ENCODE results near the gene ACOXL. TPM values are rescaled to one million over a fixed set of nuclear protein-coding genes. Genes with fewer than 3 reads are reported as not detected.
A peak's percentile ranks its signal among the peaks of the same experiment; 100 is the strongest.
"Not testable (repeated sequence)": the region's sequence is repeated elsewhere in the genome, so short reads cannot be mapped to it uniquely, and the experiment has no call there.

The ACOXL gene
- polyA plus RNA-seq, 6 donors from 2014 or later = not detected

- Mint-ChIP-seq H3K4me1 (peaks cover 13 to 18% (median 13%) of the 10 kb centered on the region in 3 donors), H3K4me3 (no peak overlapping the region), H3K27ac (peak overlapping the region in 3 of 6 donors; percentile 16 to 32 (median 28)), H3K9me3 (peaks cover 0 to 2% (median 0%) of the 10 kb centered on the region in 7 donors), H3K36me3 (no peaks in the 10 kb centered on the region), H3K27me3 (peaks cover 0 to 5% (median 0%) of the 10 kb centered on the region in 3 donors)
- ATAC-seq (ENCODE audit: low read depth in 2 of 2) (no peak), DNase-seq (no peak)
Observed at GRCh38 chr2:110852541-110853263, 120.3 kb downstream of the ACOXL start.

DNA sequence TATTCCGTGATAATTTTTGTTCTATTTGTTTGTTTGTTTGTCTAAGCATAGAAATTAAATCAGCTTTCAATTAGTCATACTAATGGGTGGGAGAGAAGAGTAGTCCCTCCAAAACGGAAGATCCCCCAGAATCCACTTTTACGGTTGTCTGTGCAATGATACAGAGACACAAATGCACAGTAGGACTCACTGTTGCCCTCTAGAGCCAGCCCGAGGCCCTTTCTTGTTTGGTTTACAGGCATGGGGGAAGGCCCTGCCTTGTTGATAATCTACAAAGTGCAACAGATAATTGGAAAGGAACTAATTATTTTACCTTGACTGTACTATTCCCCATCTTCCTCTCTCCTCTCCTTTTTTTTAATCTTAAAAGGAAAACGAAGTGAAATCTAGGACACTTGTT is 121.1 kb downstream of the ACOXL start:
- Mint-ChIP-seq H3K4me3 (no peak overlapping the region), H3K4me1 (peaks cover 13 to 23% (median 17%) of the 10 kb centered on the region in 3 donors), H3K36me3 (no peaks in the 10 kb centered on the region), H3K27me3 (peaks cover 0 to 5% (median 0%) of the 10 kb centered on the region in 3 donors), H3K9me3 (peaks cover 0 to 2% (median 0%) of the 10 kb centered on the region in 7 donors), H3K27ac (peak overlapping the region in 1 of 6 donors; percentile 71)
- DNase-seq (no peak), ATAC-seq (ENCODE audit: low read depth in 2 of 2) (peak; percentile 36 to 41)

DNA sequence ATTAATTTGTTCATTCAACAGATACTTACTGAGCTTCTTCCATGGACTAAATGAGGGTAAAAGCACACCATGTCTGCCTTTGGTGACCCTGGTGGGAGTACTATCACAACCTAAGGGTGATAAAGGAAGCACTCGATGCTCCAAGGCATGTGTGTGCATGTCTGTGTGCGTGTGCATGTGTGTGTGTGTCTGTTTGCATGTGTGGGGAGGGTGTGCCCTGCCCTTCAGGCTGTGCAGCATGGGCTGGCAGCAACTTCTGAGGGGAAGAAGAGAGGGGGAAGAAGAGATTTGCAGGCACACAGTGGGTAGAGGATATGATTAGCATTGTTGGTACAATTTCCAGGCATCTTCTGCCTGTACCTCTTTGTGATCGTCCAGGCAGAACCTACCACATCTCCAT is 121.6 kb downstream of the ACOXL start:
- Mint-ChIP-seq H3K4me3 (no peak overlapping the region), H3K27ac (peak overlapping the region in 1 of 6 donors; percentile 71), H3K27me3 (peaks cover 0 to 6% (median 0%) of the 10 kb centered on the region in 3 donors), H3K4me1 (peaks cover 15 to 23% (median 17%) of the 10 kb centered on the region in 3 donors), H3K9me3 (peaks cover 0 to 2% (median 0%) of the 10 kb centered on the region in 7 donors), H3K36me3 (no peaks in the 10 kb centered on the region)
- DNase-seq (no peak), ATAC-seq (ENCODE audit: low read depth in 2 of 2) (no peak)

DNA sequence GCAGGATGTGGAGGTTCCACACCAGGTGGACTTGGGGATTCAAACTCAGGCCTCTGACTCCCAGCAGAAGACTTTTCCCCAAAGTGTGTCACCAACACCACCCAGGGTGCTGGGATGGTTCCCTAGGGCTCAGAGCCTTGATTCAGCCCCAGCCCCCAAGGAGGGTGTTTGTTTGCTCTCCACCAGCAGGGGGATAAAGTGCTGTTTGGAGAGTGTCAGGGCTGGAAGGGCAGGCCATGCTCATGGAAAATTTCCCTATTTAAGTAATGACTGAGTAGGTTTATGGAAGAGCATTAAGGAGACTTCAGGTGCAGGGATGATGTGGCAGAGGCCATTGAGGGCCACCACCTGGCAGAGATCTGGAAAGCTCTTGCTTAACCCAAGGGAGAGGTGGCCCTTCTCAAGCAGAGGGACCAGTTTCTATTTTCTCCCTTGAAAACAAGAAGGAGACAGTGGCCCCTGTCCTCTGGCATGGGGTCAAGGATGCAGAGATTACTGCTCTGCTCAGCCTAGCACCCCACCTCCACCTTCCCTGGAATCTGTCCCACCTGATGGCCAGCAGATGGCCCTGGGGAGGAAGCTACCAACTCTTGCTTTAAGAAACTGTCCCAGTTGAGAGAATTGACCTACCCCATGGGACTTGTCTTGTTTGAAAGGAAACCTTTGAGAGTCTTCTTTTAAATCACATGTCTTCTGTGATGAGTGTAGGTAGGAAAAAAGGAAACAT is 122.1 kb downstream of the ACOXL start:
- H3K36me3 Mint-ChIP-seq = no peaks in the 10 kb centered on the region
- DNase-seq (no peak), ATAC-seq (ENCODE audit: low read depth in 2 of 2) (no peak)
- H3K9me3 Mint-ChIP-seq = peaks cover 0 to 2% (median 0%) of the 10 kb centered on the region in 7 donors
- H3K4me1 Mint-ChIP-seq = peaks cover 17 to 27% (median 20%) of the 10 kb centered on the region in 3 donors
- H3K27me3 Mint-ChIP-seq = peaks cover 5 to 11% (median 5%) of the 10 kb centered on the region in 3 donors
- no peak overlapping the region for H3K4me3 Mint-ChIP-seq
- H3K27ac Mint-ChIP-seq = peak overlapping the region in 4 of 6 donors; percentile 11 to 71 (median 52)

DNA sequence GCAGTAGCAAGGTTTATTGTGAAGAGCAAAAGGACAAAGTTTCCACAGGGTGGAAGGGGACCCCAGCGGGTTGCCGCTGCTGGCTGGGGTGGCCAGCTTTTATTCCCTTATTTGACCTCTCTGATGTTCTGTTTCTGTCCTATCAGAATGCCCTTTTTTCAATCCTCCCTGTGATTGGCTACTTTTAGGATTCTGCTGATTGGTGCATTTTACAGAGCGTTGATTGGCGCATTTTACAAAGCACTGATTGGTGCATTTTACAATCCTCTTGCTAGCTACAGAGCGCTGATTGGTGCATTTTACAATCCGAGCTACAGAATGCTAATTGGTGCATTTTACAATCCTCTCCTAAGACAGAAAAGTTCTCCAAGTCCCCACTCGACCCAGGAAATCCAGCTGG is 123.5 kb downstream of the ACOXL start:
- not testable (repeated sequence) for DNase-seq; H3K36me3 Mint-ChIP-seq; ATAC-seq (ENCODE audit: low read depth in 2 of 2); H3K27ac Mint-ChIP-seq; H3K4me3 Mint-ChIP-seq; H3K9me3 Mint-ChIP-seq
- Mint-ChIP-seq H3K27me3 (peaks cover 5 to 16% (median 9%) of the 10 kb centered on the region in 3 donors), H3K4me1 (peaks cover 17 to 27% (median 21%) of the 10 kb centered on the region in 3 donors)

GRCh38 chr2:110858135-110858725 is 125.9 kb downstream of the ACOXL start:
- Mint-ChIP-seq H3K36me3 (no peaks in the 10 kb centered on the region), H3K27me3 (peaks cover 12 to 24% (median 18%) of the 10 kb centered on the region in 3 donors), H3K27ac (peak overlapping the region in 2 of 6 donors; percentile 18 to 32), H3K4me3 (peak overlapping the region in 1 of 8 donors; percentile 17), H3K4me1 (peaks cover 17 to 22% (median 21%) of the 10 kb centered on the region in 3 donors), H3K9me3 (peaks cover 0 to 2% (median 0%) of the 10 kb centered on the region in 7 donors)
- DNase-seq (peak; percentile 40), ATAC-seq (ENCODE audit: low read depth in 2 of 2) (peak; percentile 80 to 87)

GRCh38 chr2:110858993-110859701 is 126.8 kb downstream of the ACOXL start:
- no peaks in the 10 kb centered on the region for H3K9me3 Mint-ChIP-seq
- H3K27ac Mint-ChIP-seq = peak overlapping the region in 3 of 6 donors; percentile 1 to 65 (median 9)
- peaks cover 12 to 25% (median 24%) of the 10 kb centered on the region in 3 donors for H3K27me3 Mint-ChIP-seq
- no peak overlapping the region for H3K4me3 Mint-ChIP-seq
- DNase-seq (no peak), ATAC-seq (ENCODE audit: low read depth in 2 of 2) (no peak)
- peaks cover 15 to 17% (median 16%) of the 10 kb centered on the region in 3 donors for H3K4me1 Mint-ChIP-seq
- H3K36me3 Mint-ChIP-seq = no peaks in the 10 kb centered on the region

DNA sequence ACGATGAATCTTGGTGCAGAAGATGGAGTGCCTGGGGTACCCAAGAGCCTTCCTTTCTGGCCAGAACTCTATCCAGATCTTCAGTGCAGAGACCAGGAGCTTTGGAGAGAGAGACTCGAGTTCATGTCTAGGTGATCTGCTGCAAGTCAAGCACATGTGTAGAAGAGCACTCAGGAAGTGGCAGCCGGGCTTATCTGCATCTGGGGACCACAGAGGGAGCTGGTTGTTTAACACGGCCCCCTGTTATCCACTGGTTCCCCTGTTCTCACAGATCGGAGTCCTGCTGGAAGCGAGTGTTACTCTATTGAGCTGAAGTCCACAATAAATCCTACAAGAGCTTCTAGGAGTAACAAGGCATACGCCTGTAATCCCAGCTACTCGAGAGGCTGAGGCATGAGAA is 128.3 kb downstream of the ACOXL start:
- no peaks in the 10 kb centered on the region for H3K9me3 Mint-ChIP-seq
- no peak for DNase-seq
- ATAC-seq (ENCODE audit: low read depth in 2 of 2) = no peak
- no peak overlapping the region for H3K27ac Mint-ChIP-seq
- H3K36me3 Mint-ChIP-seq = no peaks in the 10 kb centered on the region
- peaks cover 15 to 28% (median 24%) of the 10 kb centered on the region in 3 donors for H3K27me3 Mint-ChIP-seq
- H3K4me3 Mint-ChIP-seq = no peak overlapping the region
- peaks cover 5 to 9% (median 8%) of the 10 kb centered on the region in 3 donors for H3K4me1 Mint-ChIP-seq

DNA sequence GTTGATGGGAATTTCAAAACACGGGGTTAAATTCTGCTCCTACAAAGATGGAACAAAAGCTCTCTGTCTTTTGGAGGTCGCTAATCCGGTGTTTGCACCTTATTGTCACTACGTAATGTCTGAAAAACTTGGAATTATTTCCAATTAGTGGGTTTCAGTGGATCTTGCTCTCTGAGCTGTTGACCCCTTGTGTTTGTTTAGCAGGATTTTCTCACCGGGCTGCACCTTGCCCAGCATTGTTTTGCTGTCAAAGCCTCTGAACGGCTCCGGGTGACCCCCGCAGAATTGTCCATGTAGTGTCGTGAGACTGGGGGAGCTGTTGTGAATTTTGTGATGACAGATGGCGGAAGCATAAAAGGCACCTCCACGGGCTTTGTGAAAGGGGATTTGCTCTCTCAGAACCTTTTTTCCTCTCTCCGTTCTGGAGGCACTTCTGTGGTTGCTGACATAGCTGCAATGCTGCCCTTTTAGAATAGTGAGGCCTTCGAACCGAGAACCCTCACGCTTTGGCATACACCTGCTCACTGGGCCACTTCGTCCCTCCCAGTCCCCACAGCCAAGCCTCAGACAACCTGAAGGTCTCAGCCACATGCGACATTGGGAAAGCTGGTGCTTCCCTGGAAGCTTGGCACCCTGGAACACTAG is 129.4 kb downstream of the ACOXL start:
- Mint-ChIP-seq H3K4me1 (peaks cover 5 to 9% (median 8%) of the 10 kb centered on the region in 3 donors), H3K27ac (no peak overlapping the region), H3K4me3 (no peak overlapping the region), H3K27me3 (peaks cover 15 to 39% (median 34%) of the 10 kb centered on the region in 3 donors), H3K36me3 (no peaks in the 10 kb centered on the region), H3K9me3 (no peaks in the 10 kb centered on the region)
- ATAC-seq (ENCODE audit: low read depth in 2 of 2) (no peak), DNase-seq (no peak)

DNA sequence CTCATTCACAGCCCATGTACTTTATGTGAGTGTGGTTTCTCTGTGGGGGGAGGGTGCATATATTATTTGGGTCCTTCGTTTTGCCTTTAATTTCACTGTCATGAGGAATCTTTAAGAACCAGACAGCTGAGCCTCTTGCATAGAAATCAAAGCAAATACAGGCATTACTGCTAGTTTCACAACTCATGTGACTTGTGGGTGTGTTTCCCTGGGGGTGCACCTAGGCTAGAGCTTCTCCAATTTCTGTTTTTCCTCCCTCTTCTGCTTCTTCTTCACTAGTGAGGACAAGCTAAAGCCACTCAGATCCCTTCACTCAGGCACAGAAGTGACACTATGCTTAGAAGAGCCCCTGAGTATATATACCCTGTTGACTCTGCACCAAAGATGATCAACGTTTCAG is 131.4 kb downstream of the ACOXL start:
- H3K4me3 Mint-ChIP-seq = no peak overlapping the region
- peaks cover 0 to 8% (median 5%) of the 10 kb centered on the region in 3 donors for H3K4me1 Mint-ChIP-seq
- ATAC-seq (ENCODE audit: low read depth in 2 of 2) = no peak
- H3K27me3 Mint-ChIP-seq = peaks cover 21 to 46% (median 39%) of the 10 kb centered on the region in 3 donors
- H3K27ac Mint-ChIP-seq = no peak overlapping the region
- DNase-seq = no peak
- H3K36me3 Mint-ChIP-seq = no peaks in the 10 kb centered on the region
- no peaks in the 10 kb centered on the region for H3K9me3 Mint-ChIP-seq

DNA sequence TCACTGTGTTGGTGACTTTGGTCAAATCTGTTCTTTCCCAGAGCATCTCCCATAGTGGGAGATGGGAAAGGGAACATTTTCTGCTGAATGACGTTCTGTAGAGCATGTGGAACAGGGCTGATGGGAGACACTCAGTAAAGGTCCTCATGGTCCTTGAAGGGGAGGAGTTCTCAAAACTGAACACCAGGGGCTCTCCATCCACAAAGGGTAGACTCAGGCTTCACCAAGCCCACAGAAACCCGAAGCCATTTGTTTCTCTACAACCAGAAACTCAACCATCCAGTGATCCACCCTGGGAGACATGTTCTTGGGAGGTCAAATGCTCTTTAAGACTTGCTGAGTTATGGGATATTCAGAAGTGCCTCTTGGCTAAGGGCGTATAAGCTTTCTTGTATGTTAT is 131.8 kb downstream of the ACOXL start:
- Mint-ChIP-seq H3K27ac (no peak overlapping the region), H3K4me3 (no peak overlapping the region), H3K36me3 (no peaks in the 10 kb centered on the region), H3K4me1 (peaks cover 0 to 4% (median 3%) of the 10 kb centered on the region in 3 donors), H3K9me3 (no peaks in the 10 kb centered on the region), H3K27me3 (peaks cover 24 to 44% (median 37%) of the 10 kb centered on the region in 3 donors)
- ATAC-seq (ENCODE audit: low read depth in 2 of 2) (no peak), DNase-seq (no peak)

GRCh38 chr2:110864731-110865130 is 132.4 kb downstream of the ACOXL start:
- no peaks in the 10 kb centered on the region for H3K4me1 Mint-ChIP-seq
- no peak overlapping the region for H3K27ac Mint-ChIP-seq
- peaks cover 20 to 38% (median 34%) of the 10 kb centered on the region in 3 donors for H3K27me3 Mint-ChIP-seq
- H3K4me3 Mint-ChIP-seq = peak overlapping the region in 1 of 8 donors; percentile 10
- no peaks in the 10 kb centered on the region for H3K9me3 Mint-ChIP-seq
- no peak for ATAC-seq (ENCODE audit: low read depth in 2 of 2)
- no peaks in the 10 kb centered on the region for H3K36me3 Mint-ChIP-seq
- no peak for DNase-seq
